Measurements from ENCODE around the gene MTMR11. TPM values are rescaled to one million over a fixed set of nuclear protein-coding genes. Genes with fewer than 3 reads are reported as not detected.

The MTMR11 gene
- total and polyA plus RNA-seq, 2 of the 8 experiments (the other 6 are each of a cell fraction or from before 2014, with no cell fraction given): 3.7 to 4.8 TPM

GRCh38 chr1:149925751-149926150, 10.9 kb downstream of the MTMR11 start (continued):
- TF ChIP-seq E2F6 (IDR thresholded peaks at IDR 0.05): no peak
- no peak for TF ChIP-seq SUZ12 (IDR thresholded peaks at IDR 0.05; ENCODE audit: low read length)
- no peak for TF ChIP-seq BCL11A (IDR thresholded peaks at IDR 0.05; ENCODE audit: low read depth in 2 of 2, low read length in 2 of 2)
- no peak for TF ChIP-seq YY1 (IDR thresholded peaks at IDR 0.05; ENCODE audit: low read depth, low read length)
- TF ChIP-seq EGR1 (IDR thresholded peaks at IDR 0.05; ENCODE audit: borderline replicate concordance, low read depth, low read length): no peak
- TF ChIP-seq NANOG (IDR thresholded peaks at IDR 0.05; ENCODE audit: insufficient read depth, low read depth, low read length, poor library complexity, severe bottlenecking): no peak
- TF ChIP-seq SAP30 (IDR thresholded peaks at IDR 0.05; ENCODE audit: insufficient read depth, insufficient replicate concordance, low read length): no peak

Measured in H1 (cell line).